HEK293 (cell line): ENCODE results near the gene GRAMD1B.

Source experiments
- CTCF ChIA-PET: fragments of 350-600 bp; formaldehyde crosslinking; extraction: SDS; loops from one replicate; lab custom pipeline; 2021; ENCODE audit warnings: antibody characterized with exemption; lab: Yijun Ruan, JAX
- POLR2A ChIA-PET: fragments of 300-600 bp; formaldehyde crosslinking; extraction: SDS; loops from one replicate; lab custom pipeline; 2020; ENCODE audit warnings: antibody characterized with exemption, inconsistent platforms; lab: Yijun Ruan, JAX
- H3K27ac ChIP-seq: fragments of 200-500 bp; sonication (Bioruptor generic); 2 replicates; pipeline ENCODE4 v1.5.1; 2014; ENCODE audit warnings: low read depth, low read length, control low read depth, inconsistent platforms; ENCODE audit errors: extremely low read depth
- H3K36me3 ChIP-seq, 2 experiments: fragments of 200-500 bp in 1 of 2; sonication (Bioruptor generic) in 1 of 2; 1 replicate in 1 of 2; 2 replicates in 1 of 2; pipeline ENCODE4 v1.5.1; 2014 to 2017; ENCODE audit warnings: inconsistent platforms in 2 of 2, low read length in 2 of 2; ENCODE audit not compliant: control insufficient read depth in 2 of 2, insufficient read depth in 1 of 2
- H3K4me1 ChIP-seq: fragments of 200-500 bp; sonication (Bioruptor generic); 2 replicates; pipeline ENCODE4 v1.5.1; 2014; ENCODE audit warnings: mild to moderate bottlenecking, low read length, inconsistent platforms; ENCODE audit not compliant: control insufficient read depth, insufficient read depth
- H3K4me3 ChIP-seq: 2 replicates; pipeline ENCODE4 v1.5.1; 2011; ENCODE audit warnings: low read depth, mild to moderate bottlenecking, control low read depth, low read length, moderate library complexity
- H3K9me3 ChIP-seq: fragments of 200-500 bp; sonication (Bioruptor generic); 2 replicates; pipeline ENCODE4 v1.5.1; 2014; ENCODE audit warnings: low read depth, low read length, inconsistent platforms; ENCODE audit not compliant: control insufficient read depth, insufficient read depth
- EGR2 ChIP-seq: fragments of 450-650 bp; formaldehyde crosslinking; IDR thresholded peaks from 2 replicates; pipeline ENCODE4 v1.5.1; 2016; ENCODE audit warnings: low read depth, missing biosample characterization, missing genetic modification characterization
- HOXA7 ChIP-seq: sonication (generic); formaldehyde crosslinking; IDR thresholded peaks from 2 replicates; pipeline ENCODE4 v1.8.1; 2022; ENCODE audit warnings: missing genetic modification reagents, borderline replicate concordance
- HOXD13 ChIP-seq: sonication (generic); formaldehyde crosslinking; IDR thresholded peaks from 2 replicates; pipeline ENCODE4 v1.8.0; 2022; ENCODE audit warnings: missing genetic modification reagents, borderline replicate concordance
- KLF1 ChIP-seq: fragments of 450-650 bp; formaldehyde crosslinking; IDR thresholded peaks from 2 replicates; pipeline ENCODE4 v1.5.1; 2016; ENCODE audit warnings: missing biosample characterization, missing genetic modification characterization
- KLF9 ChIP-seq: fragments of 450-650 bp; formaldehyde crosslinking; IDR thresholded peaks from 2 replicates; pipeline ENCODE4 v1.5.1; 2016; ENCODE audit warnings: missing biosample characterization, missing genetic modification characterization, low read depth
- PRDM1 ChIP-seq: fragments of 450-650 bp; formaldehyde crosslinking; IDR thresholded peaks from 2 replicates; pipeline ENCODE4; 2016; ENCODE audit warnings: missing biosample characterization, missing genetic modification characterization
- ZBTB6 ChIP-seq: fragments of 450-650 bp; formaldehyde crosslinking; IDR thresholded peaks from 2 replicates; pipeline ENCODE4 v1.5.1; 2017; ENCODE audit warnings: missing biosample characterization, missing genetic modification characterization
- ZFHX2 ChIP-seq: fragments of 450-650 bp; formaldehyde crosslinking; conservative IDR thresholded peaks from 2 replicates; pipeline ENCODE4 v1.5.1; 2016; ENCODE audit warnings: missing biosample characterization, missing genetic modification characterization
- ZFP3 ChIP-seq: fragments of 450-650 bp; formaldehyde crosslinking; IDR thresholded peaks from 2 replicates; pipeline ENCODE4 v1.5.1; 2016; ENCODE audit warnings: low read depth, missing biosample characterization, missing genetic modification characterization
- ZNF248 ChIP-seq: fragments of 450-650 bp; formaldehyde crosslinking; IDR thresholded peaks from 2 replicates; pipeline ENCODE4 v1.5.1; 2017; ENCODE audit warnings: missing biosample characterization, missing genetic modification characterization
- ZNF37A ChIP-seq: fragments of 450-650 bp; IDR thresholded peaks from 2 replicates; pipeline ENCODE4 v1.5.1; 2018; ENCODE audit warnings: missing biosample characterization, missing genetic modification characterization
- ZNF558 ChIP-seq: fragments of 450-650 bp; formaldehyde crosslinking; IDR thresholded peaks from 2 replicates; pipeline ENCODE4 v1.5.1; 2016; ENCODE audit warnings: missing biosample characterization, missing genetic modification characterization
- ZNF585B ChIP-seq: fragments of 450-650 bp; formaldehyde crosslinking; IDR thresholded peaks from 2 replicates; pipeline ENCODE4 v1.5.1; 2016; ENCODE audit warnings: missing biosample characterization, missing genetic modification characterization
- ZNF658 ChIP-seq: fragments of 450-650 bp; formaldehyde crosslinking; IDR thresholded peaks from 2 replicates; pipeline ENCODE4; 2016; ENCODE audit warnings: missing biosample characterization, missing genetic modification characterization
- ZNF664 ChIP-seq: fragments of 450-650 bp; formaldehyde crosslinking; IDR thresholded peaks from 2 replicates; pipeline ENCODE4 v1.5.1; 2016; ENCODE audit warnings: missing biosample characterization, missing genetic modification characterization
- ZSCAN16 ChIP-seq: fragments of 450-650 bp; formaldehyde crosslinking; IDR thresholded peaks from 2 replicates; pipeline ENCODE4 v1.5.1; 2016; ENCODE audit warnings: missing biosample characterization, missing genetic modification characterization
- ZSCAN4 ChIP-seq: fragments of 450-650 bp; formaldehyde crosslinking; IDR thresholded peaks from 2 replicates; pipeline ENCODE4 v1.5.1; 2017; ENCODE audit warnings: missing biosample characterization, missing genetic modification characterization

The GRAMD1B gene

GRCh38 chr11:123546515-123546914, 116.4 kb downstream of the GRAMD1B start (continued):
- no peak for TF ChIP-seq ZNF664 (tag by site-specific recombination)
- TF ChIP-seq, all 188 proteins: peak for 0

GRCh38 chr11:123547180-123547579, 117.1 kb downstream of the GRAMD1B start:
- H3K27ac ChIP-seq: no peak overlapping the region
- TF ChIP-seq ZNF37A (no peak), ZBTB6 (no peak), PRDM1 (tag by site-specific recombination) (no peak), HOXA7 (CRISPR knock-in tag) (no peak), ZNF248 (tag by site-specific recombination) (no peak), ZNF585B (tag by site-specific recombination) (no peak), ZNF658 (tag by site-specific recombination) (no peak), KLF9 (tag by site-specific recombination) (no peak), HOXD13 (no peak), ZFP3 (tag by site-specific recombination) (no peak), ZNF558 (tag by site-specific recombination) (no peak)
- POLR2A ChIA-PET: no interaction called here
- no peaks in the 10 kb centered on the region for H3K4me1 ChIP-seq
- no peaks in the 10 kb centered on the region for H3K9me3 ChIP-seq
- no peak overlapping the region for H3K4me3 ChIP-seq
- CTCF ChIA-PET: interaction anchor here (0.7 to 4.0 kb wide), 4 partner anchors 8 to 68 kb away, joined by 3 to 31 read pairs (median 6); no protein-coding TSS in a partner anchor
- no peaks in the 10 kb centered on the region for H3K36me3 ChIP-seq

- no peak overlapping the region for H3K4me3 ChIP-seq
- POLR2A ChIA-PET: no interaction called here
- CTCF ChIA-PET: interaction anchor here (0.5 to 1.6 kb wide), 4 partner anchors 8 to 371 kb away, joined by 3 to 5 read pairs (median 3); no protein-coding TSS in a partner anchor
- H3K9me3 ChIP-seq: no peaks in the 10 kb centered on the region
- H3K4me1 ChIP-seq: no peaks in the 10 kb centered on the region
- H3K36me3 ChIP-seq: no peaks in the 10 kb centered on the region
- TF ChIP-seq KLF1 (tag by site-specific recombination) (no peak), ZSCAN16 (no peak)
- no peak overlapping the region for H3K27ac ChIP-seq
Observed at GRCh38 chr11:123548774-123549173, 118.7 kb downstream of the GRAMD1B start.

- Histone ChIP-seq H3K9me3 (no peaks in the 10 kb centered on the region), H3K27ac (no peak overlapping the region), H3K4me1 (no peaks in the 10 kb centered on the region), H3K36me3 (no peaks in the 10 kb centered on the region), H3K4me3 (no peak overlapping the region)
- ChIA-PET POLR2A (no interaction called here), CTCF (no interaction called here)
- TF ChIP-seq ZSCAN4 (tag by site-specific recombination) (no peak), KLF9 (tag by site-specific recombination) (0 out of 2 replicates have a peak, but pooled peaks have one; percentile 19), EGR2 (tag by site-specific recombination) (peak; percentile 72), ZFHX2 (tag by site-specific recombination) (peak; percentile 87)
Observed at GRCh38 chr11:123549926-123550917, 120.2 kb downstream of the GRAMD1B start.
